Loucy (cell line): Measurements from ENCODE around the gene UBFD1.

ENCODE experiments used
- H2AFZ ChIP-seq: fragments of 200-600 bp; sonication (generic); 2 replicates; pipeline ENCODE4 v1.6.0; 2016; ENCODE audit warnings: antibody characterized with exemption, mild to moderate bottlenecking, low read length, moderate library complexity
- H3F3A ChIP-seq: fragments of 200-600 bp; 2 replicates; pipeline ENCODE4 v1.6.0; 2016; ENCODE audit warnings: antibody characterized with exemption, low read depth, mild to moderate bottlenecking
- H3K27me3 ChIP-seq: fragments of 200-600 bp; sonication (generic); 2 replicates; pipeline ENCODE4 v1.6.1; 2014; ENCODE audit warnings: low read length, mild to moderate bottlenecking; ENCODE audit not compliant: insufficient read depth, poor library complexity, severe bottlenecking
- H3K36me3 ChIP-seq: fragments of 200-600 bp; sonication (generic); 2 replicates; pipeline ENCODE4 v1.6.1; 2016; ENCODE audit warnings: low read length; ENCODE audit not compliant: insufficient read depth
- H3K4me1 ChIP-seq: fragments of 200-600 bp; sonication (generic); 2 replicates; pipeline ENCODE4 v1.5.1; 2014; ENCODE audit warnings: low read length, mild to moderate bottlenecking; ENCODE audit not compliant: insufficient read depth, poor library complexity, severe bottlenecking
- H3K4me2 ChIP-seq: fragments of 200-600 bp; sonication (generic); 2 replicates; pipeline ENCODE4 v1.6.0; 2014; ENCODE audit warnings: antibody characterized with exemption, low read length, low read depth, mild to moderate bottlenecking; ENCODE audit not compliant: poor library complexity, severe bottlenecking
- H3K4me3 ChIP-seq: fragments of 200-600 bp; sonication (generic); 2 replicates; pipeline ENCODE4 v1.5.1; 2014; ENCODE audit warnings: low read length, mild to moderate bottlenecking, mixed read lengths; ENCODE audit not compliant: poor library complexity, severe bottlenecking
- H3K79me2 ChIP-seq: fragments of 200-600 bp; sonication (generic); 2 replicates; pipeline ENCODE4 v1.6.1; 2014; ENCODE audit warnings: low read length; ENCODE audit not compliant: insufficient read depth
- H3K9ac ChIP-seq: fragments of 200-600 bp; sonication (generic); 2 replicates; pipeline ENCODE4 v1.6.0; 2014; ENCODE audit warnings: mild to moderate bottlenecking, low read depth, low read length, moderate library complexity; ENCODE audit not compliant: poor library complexity, severe bottlenecking
- H3K9me2 ChIP-seq: fragments of 200-600 bp; sonication (generic); replicated peaks from 2 replicates; pipeline ENCODE4 v1.6.1; 2016; ENCODE audit warnings: low read depth, low read length, mixed read lengths
- H3K9me3 ChIP-seq: fragments of 200-600 bp; sonication (generic); 2 replicates; pipeline ENCODE4 v1.6.1; 2014; ENCODE audit warnings: mild to moderate bottlenecking, antibody characterized with exemption, low read length, low read depth; ENCODE audit not compliant: insufficient read depth
- H4K20me1 ChIP-seq: fragments of 200-600 bp; sonication (generic); 2 replicates; pipeline ENCODE4 v1.6.0; 2014; ENCODE audit warnings: antibody characterized with exemption, low read length, mild to moderate bottlenecking; ENCODE audit not compliant: insufficient read depth, poor library complexity, severe bottlenecking
- CTCF ChIP-seq: fragments of 200-600 bp; sonication (generic); conservative IDR thresholded peaks from 2 replicates; pipeline ENCODE4 v1.5.1; 2014; ENCODE audit warnings: mild to moderate bottlenecking, antibody characterized with exemption, low read length
- EZH2phosphoT487 ChIP-seq: fragments of 200-600 bp; IDR thresholded peaks from 2 replicates; pipeline ENCODE4 v1.6.1; 2018; ENCODE audit warnings: antibody characterized with exemption, mild to moderate bottlenecking, moderate library complexity, borderline replicate concordance

The UBFD1 gene

GRCh38 chr16:23512168-23512695 lies 45.3 kb upstream of the UBFD1 start:
- Histone ChIP-seq H3K9me2 (no peaks in the 10 kb centered on the region), H3F3A (peaks cover 4% of the 10 kb centered on the region; the same call in 1 of the 2 replicates), H3K4me3 (no peak overlapping the region), H3K4me1 (peaks cover 14% of the 10 kb centered on the region), H3K4me2 (no peak overlapping the region), H2AFZ (no peak overlapping the region), H3K27me3 (peaks cover 43% of the 10 kb centered on the region), H4K20me1 (peaks cover 3% of the 10 kb centered on the region), H3K36me3 (no peaks in the 10 kb centered on the region), H3K9ac (no peak overlapping the region), H3K79me2 (no peaks in the 10 kb centered on the region), H3K9me3 (no peaks in the 10 kb centered on the region)
- TF ChIP-seq EZH2phosphoT487 (no peak), CTCF (no peak)

- Histone ChIP-seq H3F3A (peaks cover 4% of the 10 kb centered on the region; the same call in 1 of the 2 replicates), H2AFZ (no peak overlapping the region), H3K36me3 (no peaks in the 10 kb centered on the region), H3K79me2 (no peaks in the 10 kb centered on the region), H3K9me3 (no peaks in the 10 kb centered on the region), H3K4me1 (peaks cover 19% of the 10 kb centered on the region), H3K4me3 (peak overlapping the region; percentile 26), H3K27me3 (peaks cover 28% of the 10 kb centered on the region), H3K4me2 (peak overlapping the region; percentile 46), H4K20me1 (peaks cover 3% of the 10 kb centered on the region), H3K9ac (no peak overlapping the region), H3K9me2 (no peaks in the 10 kb centered on the region)
- TF ChIP-seq CTCF (no peak), EZH2phosphoT487 (peak; percentile 94)
These were observed 43.0 kb upstream of the UBFD1 start for GRCh38 chr16:23514381-23515152.

GRCh38 chr16:23515881-23516280 lies 41.6 kb upstream of the UBFD1 start:
- Histone ChIP-seq H3K79me2 (no peaks in the 10 kb centered on the region), H3K9me2 (no peaks in the 10 kb centered on the region), H2AFZ (no peak overlapping the region), H3K9ac (no peak overlapping the region), H3F3A (peaks cover 4% of the 10 kb centered on the region; the same call in 1 of the 2 replicates), H3K27me3 (peaks cover 28% of the 10 kb centered on the region), H3K4me1 (peaks cover 19% of the 10 kb centered on the region), H4K20me1 (peaks cover 3% of the 10 kb centered on the region), H3K36me3 (no peaks in the 10 kb centered on the region), H3K9me3 (no peaks in the 10 kb centered on the region), H3K4me3 (no peak overlapping the region), H3K4me2 (no peak overlapping the region)
- no peak for TF ChIP-seq CTCF
- TF ChIP-seq EZH2phosphoT487, result no peak
